ENCODE results near the gene SHISA9. TPM values are rescaled to one million over a fixed set of nuclear protein-coding genes. Genes with fewer than 3 reads are reported as not detected.

SHISA9 gene
- total RNA-seq, 2 donors from 2014 or later = 0.21 to 3.4 TPM

- Histone ChIP-seq H3K36me3 (no peaks in the 10 kb centered on the region), H3K4me1 (ENCODE audit: control insufficient read depth in 1 of 2, low read depth in 2 of 2) (no peaks in the 10 kb centered on the region), H3K27ac (no peak overlapping the region), H3K9me3 (no peaks in the 10 kb centered on the region), H3K4me3 (no peak overlapping the region), H3K27me3 (replicated peaks; ENCODE audit: insufficient read depth) (no peaks in the 10 kb centered on the region)
- TF ChIP-seq CTCF (IDR thresholded peaks at IDR 0.05) = no peak
- DNase-seq (ENCODE audit: low spot score) = no peak
- no peak for ATAC-seq (ENCODE audit: insufficient number of reproducible peaks, low FRiP score, low read depth)
Measured at GRCh38 chr16:13123991-13124390, 222.6 kb downstream of the SHISA9 start.

- ATAC-seq (ENCODE audit: insufficient number of reproducible peaks, low FRiP score, low read depth) (no peak), DNase-seq (ENCODE audit: low spot score) (no peak)
- Histone ChIP-seq H3K27ac (no peak overlapping the region), H3K4me3 (no peak overlapping the region), H3K36me3 (no peaks in the 10 kb centered on the region), H3K4me1 (ENCODE audit: control insufficient read depth in 1 of 2, low read depth in 2 of 2) (peaks cover 0 to 9% of the 10 kb centered on the region in 2 donors), H3K9me3 (no peaks in the 10 kb centered on the region), H3K27me3 (replicated peaks; ENCODE audit: insufficient read depth) (no peaks in the 10 kb centered on the region)
- TF ChIP-seq CTCF (IDR thresholded peaks at IDR 0.05) = no peak
Measured at GRCh38 chr16:13127144-13127543, 225.7 kb downstream of the SHISA9 start.

- Histone ChIP-seq H3K27ac (no peak overlapping the region), H3K4me1 (ENCODE audit: control insufficient read depth in 1 of 2, low read depth in 2 of 2) (peaks cover 0 to 17% of the 10 kb centered on the region in 2 donors), H3K9me3 (no peaks in the 10 kb centered on the region), H3K4me3 (no peak overlapping the region), H3K36me3 (no peaks in the 10 kb centered on the region), H3K27me3 (replicated peaks; ENCODE audit: insufficient read depth) (no peaks in the 10 kb centered on the region)
- no peak for TF ChIP-seq CTCF (IDR thresholded peaks at IDR 0.05)
- DNase-seq (ENCODE audit: low spot score) (no peak), ATAC-seq (ENCODE audit: insufficient number of reproducible peaks, low FRiP score, low read depth) (no peak)
Measured at GRCh38 chr16:13130586-13130985, 229.2 kb downstream of the SHISA9 start.

DNA sequence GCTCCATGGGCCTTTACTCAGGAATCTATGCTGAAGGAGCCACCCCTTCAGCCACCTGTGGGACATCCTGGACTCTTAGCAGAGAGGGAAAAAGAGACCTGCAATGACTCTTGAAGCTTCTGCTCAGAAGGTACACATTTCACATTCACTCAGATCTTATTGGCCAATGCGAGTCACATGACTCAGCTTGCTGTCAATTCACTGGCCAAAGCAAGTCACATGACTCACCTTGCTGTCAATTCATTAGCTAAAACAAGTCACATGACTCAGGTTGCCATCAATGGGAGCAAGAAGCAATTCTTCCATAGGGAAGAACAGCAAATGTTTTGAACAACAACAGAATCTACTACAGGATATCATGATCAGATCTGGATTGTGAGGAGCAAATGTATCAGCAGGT, 233.4 kb downstream of the SHISA9 start:
- no peak for TF ChIP-seq CTCF (IDR thresholded peaks at IDR 0.05)
- Histone ChIP-seq H3K27ac (no peak overlapping the region), H3K4me1 (ENCODE audit: control insufficient read depth in 1 of 2, low read depth in 2 of 2) (peaks cover 0 to 17% of the 10 kb centered on the region in 2 donors), H3K4me3 (no peak overlapping the region), H3K36me3 (no peaks in the 10 kb centered on the region), H3K27me3 (replicated peaks; ENCODE audit: insufficient read depth) (no peaks in the 10 kb centered on the region), H3K9me3 (no peaks in the 10 kb centered on the region)
- no peak for DNase-seq (ENCODE audit: low spot score)
- no peak for ATAC-seq (ENCODE audit: insufficient number of reproducible peaks, low FRiP score, low read depth)

DNA sequence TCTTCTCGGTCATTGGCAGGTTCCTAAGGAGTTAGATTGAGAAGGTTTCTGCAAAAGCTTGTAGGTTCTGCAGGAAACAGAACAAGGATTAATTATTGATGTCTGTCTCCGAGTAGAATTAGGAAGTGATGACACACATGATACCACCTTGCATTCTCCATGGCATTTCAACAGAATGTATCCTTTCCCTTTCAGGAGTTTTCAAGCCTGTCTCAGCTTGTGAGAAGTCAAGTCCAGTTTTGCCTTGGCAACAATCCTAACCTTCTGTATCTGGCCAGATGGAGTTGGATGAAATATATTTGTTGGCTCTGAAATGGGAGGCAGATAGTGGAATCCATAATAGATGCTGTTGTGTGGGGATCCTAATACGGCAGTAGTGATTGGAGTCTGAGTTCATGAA, 235.5 kb downstream of the SHISA9 start:
- Histone ChIP-seq H3K36me3 (no peaks in the 10 kb centered on the region), H3K4me1 (ENCODE audit: control insufficient read depth in 1 of 2, low read depth in 2 of 2) (peaks cover 0 to 11% of the 10 kb centered on the region in 2 donors), H3K4me3 (no peak overlapping the region), H3K27me3 (replicated peaks; ENCODE audit: insufficient read depth) (no peaks in the 10 kb centered on the region), H3K9me3 (no peaks in the 10 kb centered on the region), H3K27ac (no peak overlapping the region)
- ATAC-seq (ENCODE audit: insufficient number of reproducible peaks, low FRiP score, low read depth) (no peak), DNase-seq (ENCODE audit: low spot score) (no peak)
- TF ChIP-seq CTCF (IDR thresholded peaks at IDR 0.05) = no peak
